Measurements from ENCODE around the gene CD244.

DNA sequence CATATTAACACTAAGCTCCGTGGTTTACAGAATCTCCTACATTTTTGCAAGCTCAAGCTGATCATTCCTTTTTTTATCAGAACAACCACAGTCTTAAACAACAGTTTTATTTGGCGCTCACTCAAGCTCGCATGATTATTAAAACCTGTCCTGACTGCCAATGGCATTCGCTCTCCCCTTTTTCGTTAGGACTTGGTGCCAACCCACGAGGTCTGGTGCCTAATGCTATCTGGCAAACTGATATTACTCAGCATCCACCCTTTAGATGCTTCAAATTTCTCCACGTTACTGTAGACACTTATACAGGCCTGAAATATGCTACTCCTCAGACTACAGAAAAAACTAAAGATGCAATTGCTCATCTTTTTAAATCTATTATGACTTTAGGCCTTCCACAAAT is 45.3 kb upstream of the CD244 start:
- TF ChIP-seq, protein P1, sequence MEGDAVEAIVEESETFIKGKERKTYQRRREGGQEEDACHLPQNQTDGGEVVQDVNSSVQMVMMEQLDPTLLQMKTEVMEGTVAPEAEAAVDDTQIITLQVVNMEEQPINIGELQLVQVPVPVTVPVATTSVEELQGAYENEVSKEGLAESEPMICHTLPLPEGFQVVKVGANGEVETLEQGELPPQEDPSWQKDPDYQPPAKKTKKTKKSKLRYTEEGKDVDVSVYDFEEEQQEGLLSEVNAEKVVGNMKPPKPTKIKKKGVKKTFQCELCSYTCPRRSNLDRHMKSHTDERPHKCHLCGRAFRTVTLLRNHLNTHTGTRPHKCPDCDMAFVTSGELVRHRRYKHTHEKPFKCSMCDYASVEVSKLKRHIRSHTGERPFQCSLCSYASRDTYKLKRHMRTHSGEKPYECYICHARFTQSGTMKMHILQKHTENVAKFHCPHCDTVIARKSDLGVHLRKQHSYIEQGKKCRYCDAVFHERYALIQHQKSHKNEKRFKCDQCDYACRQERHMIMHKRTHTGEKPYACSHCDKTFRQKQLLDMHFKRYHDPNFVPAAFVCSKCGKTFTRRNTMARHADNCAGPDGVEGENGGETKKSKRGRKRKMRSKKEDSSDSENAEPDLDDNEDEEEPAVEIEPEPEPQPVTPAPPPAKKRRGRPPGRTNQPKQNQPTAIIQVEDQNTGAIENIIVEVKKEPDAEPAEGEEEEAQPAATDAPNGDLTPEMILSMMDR (IDR thresholded peaks at IDR 0.05), result no peak
- no peak for TF ChIP-seq POLR2A (IDR thresholded peaks at IDR 0.05)
